Endothelial cell of umbilical vein (primary cell): ENCODE data around the gene BCL10. TPM values are rescaled to one million over a fixed set of nuclear protein-coding genes. Genes with fewer than 3 reads are reported as not detected.

ENCODE experiments used
- BruUV-seq: library from RNA; stranded (reverse); fragments of 400-500 nt; replicated peaks from 2 replicates; lab custom pipeline; 2021; lab: Mats Ljungman, UMichigan
- CTCF ChIA-PET: fragments of 300-600, 350-600 bp; sonication (Branson Sonifier 250); formaldehyde crosslinking; loops from one replicate; lab custom pipeline; 2021; ENCODE audit warnings: antibody characterized with exemption, inconsistent platforms; lab: Charles Lee
- POLR2A ChIA-PET: fragments of 300-600, 350-600 bp; sonication (Branson Sonifier 250); formaldehyde crosslinking; loops from one replicate; lab custom pipeline; 2021; ENCODE audit warnings: antibody characterized with exemption, inconsistent platforms; lab: Charles Lee
- DNase-seq: peaks from one replicate; pipeline ENCODE4 v3.0.0-alpha.2; 2011; ENCODE audit warnings: low read depth, low spot score
- FAIRE-seq: peaks from 2 replicates; lab custom pipeline; 2011; peaks lifted over from hg19 to GRCh38; lab: Jason Lieb, UNC
- H2AFZ ChIP-seq: 2 replicates; pipeline ENCODE4 v1.6.0; 2012; ENCODE audit warnings: low read depth, low read length, control low read depth, inconsistent platforms
- H3K27ac ChIP-seq: 2 replicates; pipeline ENCODE4 v1.5.1; 2011; ENCODE audit warnings: low read depth, mild to moderate bottlenecking, control low read depth, low read length, moderate library complexity; ENCODE audit not compliant: insufficient read depth
- H3K27me3 ChIP-seq, 2 experiments: 2 replicates each; pipeline versions ENCODE4 v1.6.0 to v1.6.1; 2011; ENCODE audit warnings: low read length in 2 of 2, mixed read lengths in 1 of 2; ENCODE audit not compliant: control insufficient read depth in 2 of 2, insufficient read depth in 2 of 2
- H3K36me3 ChIP-seq, 2 experiments: 2 replicates in 1 of 2; 3 replicates in 1 of 2; pipeline ENCODE4 v1.5.1; 2011; ENCODE audit warnings: low read length in 2 of 2, mild to moderate bottlenecking in 1 of 2, moderate library complexity in 1 of 2; ENCODE audit not compliant: control insufficient read depth in 2 of 2, insufficient read depth in 2 of 2; ENCODE audit errors: extremely low read depth in 1 of 2
- H3K4me1 ChIP-seq: 3 replicates; pipeline ENCODE4 v1.5.1; 2011; ENCODE audit warnings: mild to moderate bottlenecking, low read length; ENCODE audit not compliant: control insufficient read depth, insufficient read depth; ENCODE audit errors: extremely low read depth
- H3K4me2 ChIP-seq: 2 replicates; pipeline ENCODE4 v1.6.1; 2011; ENCODE audit warnings: low read length, control low read depth, mixed read lengths; ENCODE audit not compliant: insufficient read depth
- H3K4me3 ChIP-seq, 3 experiments: fragments of 200-600 bp in 1 of 3; sonication (generic), shearing (Covaris generic) in 1 of 3; replicated peaks in 1 of 3; 2 replicates each; pipeline ENCODE4 v1.5.1; 2011 to 2016; ENCODE audit warnings: control low read depth in 3 of 3, low read length in 3 of 3, mild to moderate bottlenecking in 2 of 3, inconsistent platforms in 1 of 3, low read depth in 1 of 3, moderate library complexity in 1 of 3; ENCODE audit not compliant: insufficient read depth in 1 of 3
- H3K79me2 ChIP-seq: 2 replicates; pipeline ENCODE4 v1.6.0; 2012; ENCODE audit warnings: low read length, inconsistent platforms; ENCODE audit not compliant: control insufficient read depth, insufficient read depth
- H3K9ac ChIP-seq: replicated peaks from 2 replicates; pipeline ENCODE3; 2011; ENCODE audit warnings: low read length, control low read depth; ENCODE audit not compliant: insufficient read depth; ENCODE audit errors: extremely low read depth
- H3K9me1 ChIP-seq: replicated peaks from 3 replicates; pipeline ENCODE4 v1.6.0; 2011; ENCODE audit warnings: mild to moderate bottlenecking, low read length; ENCODE audit not compliant: control insufficient read depth, insufficient read depth; ENCODE audit errors: extremely low read depth
- H3K9me3 ChIP-seq: replicated peaks from 2 replicates; pipeline ENCODE4 v1.5.1; 2012; ENCODE audit warnings: low read length, inconsistent platforms; ENCODE audit not compliant: control insufficient read depth, insufficient read depth
- H4K20me1 ChIP-seq: replicated peaks from 2 replicates; pipeline ENCODE3; 2011; ENCODE audit warnings: mild to moderate bottlenecking, low read length; ENCODE audit not compliant: control insufficient read depth, insufficient read depth; ENCODE audit errors: extremely low read depth
- FOS ChIP-seq: IDR thresholded peaks from 2 replicates; pipeline ENCODE4 v1.6.1; 2011; ENCODE audit warnings: mild to moderate bottlenecking, low read length, moderate library complexity, borderline replicate concordance; ENCODE audit not compliant: insufficient read depth
- GATA2 ChIP-seq: IDR thresholded peaks from 2 replicates; pipeline ENCODE4 v1.7.0; 2011; ENCODE audit warnings: low read depth, mild to moderate bottlenecking, moderate library complexity, mixed read lengths, low read length; ENCODE audit not compliant: insufficient read length, insufficient read depth
- JUN ChIP-seq: IDR thresholded peaks from 2 replicates; pipeline ENCODE4 v1.6.1; 2011; ENCODE audit warnings: borderline replicate concordance, low read depth; ENCODE audit not compliant: insufficient read length, insufficient read depth
- MAX ChIP-seq: IDR thresholded peaks from 2 replicates; pipeline ENCODE4 v1.6.1; 2011; ENCODE audit not compliant: insufficient read depth, insufficient read length
- POLR2AphosphoS5 ChIP-seq: IDR thresholded peaks from 2 replicates; pipeline ENCODE4 v1.6.1; 2012; ENCODE audit warnings: low read depth, mild to moderate bottlenecking, control low read depth, low read length, moderate library complexity; ENCODE audit not compliant: insufficient read depth
- dilution Hi-C: fragments of 300-500 bp; cut with MboI; formaldehyde crosslinking; loops from one replicate; pipeline ENCODE4 v1.15.0; 2019; ENCODE audit warnings: low sequenced_read_pairs; ENCODE audit not compliant: extremely low pct_ligation_motif_present
- intact Hi-C: fragments of 100-400 bp; cut with micrococcal nuclease; formaldehyde crosslinking; loops from one replicate; pipeline ENCODE4 v1.10.0; 2022
- polyA plus RNA-seq, 4 experiments: library from polyadenylated mRNA; depleted of rRNA in 3 of 4; stranded (reverse) in 3 of 4; unstranded in 1 of 4; fragments of >200 nt; gene quantifications; 2 replicates each; pipeline versions ENCODE4 v1.2.1 to v1.2.3, GENCODE V29; 2011 to 2012; ENCODE audit warnings: missing spikeins in 1 of 4
- total RNA-seq: library from RNA; stranded (reverse); gene quantifications from 2 replicates; pipeline ENCODE4 v1.2.3, GENCODE V29; 2021
- TF ChIP-seq, protein P1 (sequence below), 2 donors: IDR thresholded peaks; 1 replicate in 1 of 2; 2 replicates in 1 of 2; pipeline ENCODE4 v1.5.1; 2011; ENCODE audit warnings: low read length in 2 of 2, mild to moderate bottlenecking in 2 of 2, moderate library complexity in 2 of 2, control low read depth in 1 of 2, inconsistent platforms in 1 of 2, low read depth in 1 of 2; ENCODE audit not compliant: insufficient read depth in 1 of 2; ENCODE audit errors: extremely low read depth in 1 of 2

Gene BCL10
- total and polyA plus RNA-seq, 2 donors (not counting 3 experiments of a cell fraction or from before 2014, with no cell fraction given): 16.1 to 78.6 TPM

- no peak overlapping the region for H2AFZ ChIP-seq
- no peak overlapping the region for H3K4me3 ChIP-seq
- no peak overlapping the region for H3K4me2 ChIP-seq
- H4K20me1 ChIP-seq: no peaks in the 10 kb centered on the region
- TF ChIP-seq, protein P1, sequence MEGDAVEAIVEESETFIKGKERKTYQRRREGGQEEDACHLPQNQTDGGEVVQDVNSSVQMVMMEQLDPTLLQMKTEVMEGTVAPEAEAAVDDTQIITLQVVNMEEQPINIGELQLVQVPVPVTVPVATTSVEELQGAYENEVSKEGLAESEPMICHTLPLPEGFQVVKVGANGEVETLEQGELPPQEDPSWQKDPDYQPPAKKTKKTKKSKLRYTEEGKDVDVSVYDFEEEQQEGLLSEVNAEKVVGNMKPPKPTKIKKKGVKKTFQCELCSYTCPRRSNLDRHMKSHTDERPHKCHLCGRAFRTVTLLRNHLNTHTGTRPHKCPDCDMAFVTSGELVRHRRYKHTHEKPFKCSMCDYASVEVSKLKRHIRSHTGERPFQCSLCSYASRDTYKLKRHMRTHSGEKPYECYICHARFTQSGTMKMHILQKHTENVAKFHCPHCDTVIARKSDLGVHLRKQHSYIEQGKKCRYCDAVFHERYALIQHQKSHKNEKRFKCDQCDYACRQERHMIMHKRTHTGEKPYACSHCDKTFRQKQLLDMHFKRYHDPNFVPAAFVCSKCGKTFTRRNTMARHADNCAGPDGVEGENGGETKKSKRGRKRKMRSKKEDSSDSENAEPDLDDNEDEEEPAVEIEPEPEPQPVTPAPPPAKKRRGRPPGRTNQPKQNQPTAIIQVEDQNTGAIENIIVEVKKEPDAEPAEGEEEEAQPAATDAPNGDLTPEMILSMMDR (IDR thresholded peaks at IDR 0.05; ENCODE audit: extremely low read depth in 1 of 2, insufficient read depth in 1 of 2, low read depth in 1 of 2, low read length in 2 of 2): no peak
- peak; percentile 20 for TF ChIP-seq JUN
- no peak for TF ChIP-seq MAX
- TF ChIP-seq POLR2AphosphoS5: no peak
- TF ChIP-seq GATA2: peak; percentile 70
- TF ChIP-seq FOS: peak; percentile 67
- peak; percentile 50 for DNase-seq
- BruUV-seq: no TSS peak
- H3K9ac ChIP-seq: no peak overlapping the region
- no peaks in the 10 kb centered on the region for H3K36me3 ChIP-seq
- peaks cover 84% of the 10 kb centered on the region for H3K4me1 ChIP-seq
- no peaks in the 10 kb centered on the region for H3K27me3 ChIP-seq
- FAIRE-seq: no peak
- ChIA-PET POLR2A (interaction anchor here (0.5 kb wide), 1 partner anchor 257 kb away, joined by 5 read pairs; no protein-coding TSS in a partner anchor), CTCF (interaction anchor here (1.4 kb wide), 1 partner anchor 371 kb away, joined by 3 read pairs; no protein-coding TSS in a partner anchor)
- dilution Hi-C loops: loop anchor here (25.0 kb wide), 1 partner anchor 365 kb away; no protein-coding TSS in a partner anchor
- H3K9me1 ChIP-seq: no peaks in the 10 kb centered on the region
- H3K9me3 ChIP-seq: no peaks in the 10 kb centered on the region
- H3K27ac ChIP-seq: peak overlapping the region; percentile 100
- H3K79me2 ChIP-seq: peaks cover 28% of the 10 kb centered on the region
- intact Hi-C loops: no loop called here
Measured at GRCh38 chr1:85322655-85323054, 46.2 kb upstream of the BCL10 start.
